Measurements from ENCODE around the gene DECR2. TPM values are rescaled to one million over a fixed set of nuclear protein-coding genes. Genes with fewer than 3 reads are reported as not detected.
A peak's percentile ranks its signal among the peaks of the same experiment; 100 is the strongest.

Gene DECR2
- total and polyA plus RNA-seq, 10 of the 15 experiments (the other 5 are each of a cell fraction or from before 2014, with no cell fraction given): 0.53 to 20.3 (median 6.0) TPM

DNA sequence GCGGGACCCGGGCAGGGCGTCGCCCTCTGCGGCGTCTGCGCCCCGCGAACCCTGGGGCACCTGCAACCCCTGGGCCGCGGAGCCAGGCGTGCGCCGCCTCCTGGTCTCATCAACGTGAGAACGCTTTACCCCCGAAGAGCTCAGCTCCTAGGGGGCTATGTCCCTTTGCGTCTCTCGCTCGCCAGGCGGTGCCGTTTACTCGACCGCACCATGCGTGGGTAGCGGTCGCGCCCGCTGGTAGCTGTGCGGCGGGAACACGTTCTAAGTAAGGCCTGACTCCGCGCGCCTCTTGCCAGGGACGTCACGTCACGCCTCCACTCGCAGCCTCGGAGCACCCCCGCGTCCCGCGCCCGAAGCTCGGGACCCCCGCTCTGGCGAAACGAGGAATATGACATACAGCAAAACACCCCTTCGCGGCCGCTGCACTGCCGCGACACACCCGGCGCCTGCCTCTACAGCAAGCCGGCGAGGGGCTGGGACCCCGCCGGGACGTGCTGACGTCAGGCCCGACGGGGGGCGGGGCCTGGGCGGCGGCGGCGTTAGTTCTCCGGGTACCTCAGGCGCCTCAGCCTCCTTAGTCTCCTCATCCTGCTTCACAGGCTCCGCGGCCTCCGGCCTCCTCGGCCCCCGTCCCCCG lies 23.5 kb downstream of the DECR2 start, which contains the start of gene RAB11FIP3 (continued):
- TF ChIP-seq, protein P1, sequence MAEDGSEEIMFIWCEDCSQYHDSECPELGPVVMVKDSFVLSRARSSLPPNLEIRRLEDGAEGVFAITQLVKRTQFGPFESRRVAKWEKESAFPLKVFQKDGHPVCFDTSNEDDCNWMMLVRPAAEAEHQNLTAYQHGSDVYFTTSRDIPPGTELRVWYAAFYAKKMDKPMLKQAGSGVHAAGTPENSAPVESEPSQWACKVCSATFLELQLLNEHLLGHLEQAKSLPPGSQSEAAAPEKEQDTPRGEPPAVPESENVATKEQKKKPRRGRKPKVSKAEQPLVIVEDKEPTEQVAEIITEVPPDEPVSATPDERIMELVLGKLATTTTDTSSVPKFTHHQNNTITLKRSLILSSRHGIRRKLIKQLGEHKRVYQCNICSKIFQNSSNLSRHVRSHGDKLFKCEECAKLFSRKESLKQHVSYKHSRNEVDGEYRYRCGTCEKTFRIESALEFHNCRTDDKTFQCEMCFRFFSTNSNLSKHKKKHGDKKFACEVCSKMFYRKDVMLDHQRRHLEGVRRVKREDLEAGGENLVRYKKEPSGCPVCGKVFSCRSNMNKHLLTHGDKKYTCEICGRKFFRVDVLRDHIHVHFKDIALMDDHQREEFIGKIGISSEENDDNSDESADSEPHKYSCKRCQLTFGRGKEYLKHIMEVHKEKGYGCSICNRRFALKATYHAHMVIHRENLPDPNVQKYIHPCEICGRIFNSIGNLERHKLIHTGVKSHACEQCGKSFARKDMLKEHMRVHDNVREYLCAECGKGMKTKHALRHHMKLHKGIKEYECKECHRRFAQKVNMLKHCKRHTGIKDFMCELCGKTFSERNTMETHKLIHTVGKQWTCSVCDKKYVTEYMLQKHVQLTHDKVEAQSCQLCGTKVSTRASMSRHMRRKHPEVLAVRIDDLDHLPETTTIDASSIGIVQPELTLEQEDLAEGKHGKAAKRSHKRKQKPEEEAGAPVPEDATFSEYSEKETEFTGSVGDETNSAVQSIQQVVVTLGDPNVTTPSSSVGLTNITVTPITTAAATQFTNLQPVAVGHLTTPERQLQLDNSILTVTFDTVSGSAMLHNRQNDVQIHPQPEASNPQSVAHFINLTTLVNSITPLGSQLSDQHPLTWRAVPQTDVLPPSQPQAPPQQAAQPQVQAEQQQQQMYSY (CRISPR knock-in tag; IDR thresholded peaks at IDR 0.05): no peak
- no peak for TF ChIP-seq KDM1A (IDR thresholded peaks at IDR 0.05; ENCODE audit: borderline replicate concordance)
- TF ChIP-seq, protein P2, sequence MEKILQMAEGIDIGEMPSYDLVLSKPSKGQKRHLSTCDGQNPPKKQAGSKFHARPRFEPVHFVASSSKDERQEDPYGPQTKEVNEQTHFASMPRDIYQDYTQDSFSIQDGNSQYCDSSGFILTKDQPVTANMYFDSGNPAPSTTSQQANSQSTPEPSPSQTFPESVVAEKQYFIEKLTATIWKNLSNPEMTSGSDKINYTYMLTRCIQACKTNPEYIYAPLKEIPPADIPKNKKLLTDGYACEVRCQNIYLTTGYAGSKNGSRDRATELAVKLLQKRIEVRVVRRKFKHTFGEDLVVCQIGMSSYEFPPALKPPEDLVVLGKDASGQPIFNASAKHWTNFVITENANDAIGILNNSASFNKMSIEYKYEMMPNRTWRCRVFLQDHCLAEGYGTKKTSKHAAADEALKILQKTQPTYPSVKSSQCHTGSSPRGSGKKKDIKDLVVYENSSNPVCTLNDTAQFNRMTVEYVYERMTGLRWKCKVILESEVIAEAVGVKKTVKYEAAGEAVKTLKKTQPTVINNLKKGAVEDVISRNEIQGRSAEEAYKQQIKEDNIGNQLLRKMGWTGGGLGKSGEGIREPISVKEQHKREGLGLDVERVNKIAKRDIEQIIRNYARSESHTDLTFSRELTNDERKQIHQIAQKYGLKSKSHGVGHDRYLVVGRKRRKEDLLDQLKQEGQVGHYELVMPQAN (conservative IDR thresholded peaks at IDR 0.05): peak; percentile 56; the same call in 1 of the 2 replicates
- TF ChIP-seq, protein P3, sequence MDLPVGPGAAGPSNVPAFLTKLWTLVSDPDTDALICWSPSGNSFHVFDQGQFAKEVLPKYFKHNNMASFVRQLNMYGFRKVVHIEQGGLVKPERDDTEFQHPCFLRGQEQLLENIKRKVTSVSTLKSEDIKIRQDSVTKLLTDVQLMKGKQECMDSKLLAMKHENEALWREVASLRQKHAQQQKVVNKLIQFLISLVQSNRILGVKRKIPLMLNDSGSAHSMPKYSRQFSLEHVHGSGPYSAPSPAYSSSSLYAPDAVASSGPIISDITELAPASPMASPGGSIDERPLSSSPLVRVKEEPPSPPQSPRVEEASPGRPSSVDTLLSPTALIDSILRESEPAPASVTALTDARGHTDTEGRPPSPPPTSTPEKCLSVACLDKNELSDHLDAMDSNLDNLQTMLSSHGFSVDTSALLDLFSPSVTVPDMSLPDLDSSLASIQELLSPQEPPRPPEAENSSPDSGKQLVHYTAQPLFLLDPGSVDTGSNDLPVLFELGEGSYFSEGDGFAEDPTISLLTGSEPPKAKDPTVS (IDR thresholded peaks at IDR 0.05; ENCODE audit: low read depth, low read length): no peak
- peak; percentile 82 for TF ChIP-seq POLR2A (IDR thresholded peaks at IDR 0.05; ENCODE audit: low read depth, low read length)
- TF ChIP-seq ZNF207 (IDR thresholded peaks at IDR 0.05; ENCODE audit: borderline replicate concordance): peak; percentile 87; the same call in 1 of the 2 replicates
- TF ChIP-seq IKZF1 (conservative IDR thresholded peaks at IDR 0.05): peak; percentile 62
- no peak for TF ChIP-seq ZNF622 (IDR thresholded peaks at IDR 0.05)
- TF ChIP-seq, protein P4, sequence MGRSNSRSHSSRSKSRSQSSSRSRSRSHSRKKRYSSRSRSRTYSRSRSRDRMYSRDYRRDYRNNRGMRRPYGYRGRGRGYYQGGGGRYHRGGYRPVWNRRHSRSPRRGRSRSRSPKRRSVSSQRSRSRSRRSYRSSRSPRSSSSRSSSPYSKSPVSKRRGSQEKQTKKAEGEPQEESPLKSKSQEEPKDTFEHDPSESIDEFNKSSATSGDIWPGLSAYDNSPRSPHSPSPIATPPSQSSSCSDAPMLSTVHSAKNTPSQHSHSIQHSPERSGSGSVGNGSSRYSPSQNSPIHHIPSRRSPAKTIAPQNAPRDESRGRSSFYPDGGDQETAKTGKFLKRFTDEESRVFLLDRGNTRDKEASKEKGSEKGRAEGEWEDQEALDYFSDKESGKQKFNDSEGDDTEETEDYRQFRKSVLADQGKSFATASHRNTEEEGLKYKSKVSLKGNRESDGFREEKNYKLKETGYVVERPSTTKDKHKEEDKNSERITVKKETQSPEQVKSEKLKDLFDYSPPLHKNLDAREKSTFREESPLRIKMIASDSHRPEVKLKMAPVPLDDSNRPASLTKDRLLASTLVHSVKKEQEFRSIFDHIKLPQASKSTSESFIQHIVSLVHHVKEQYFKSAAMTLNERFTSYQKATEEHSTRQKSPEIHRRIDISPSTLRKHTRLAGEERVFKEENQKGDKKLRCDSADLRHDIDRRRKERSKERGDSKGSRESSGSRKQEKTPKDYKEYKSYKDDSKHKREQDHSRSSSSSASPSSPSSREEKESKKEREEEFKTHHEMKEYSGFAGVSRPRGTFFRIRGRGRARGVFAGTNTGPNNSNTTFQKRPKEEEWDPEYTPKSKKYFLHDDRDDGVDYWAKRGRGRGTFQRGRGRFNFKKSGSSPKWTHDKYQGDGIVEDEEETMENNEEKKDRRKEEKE (IDR thresholded peaks at IDR 0.05): no peak
- no peak for TF ChIP-seq WRNIP1 (IDR thresholded peaks at IDR 0.05; ENCODE audit: borderline replicate concordance, low read depth, low read length)
- TF ChIP-seq LARP7 (IDR thresholded peaks at IDR 0.05): peak; percentile 82
- TF ChIP-seq TAF1 (IDR thresholded peaks at IDR 0.05; ENCODE audit: borderline replicate concordance, low read depth, low read length): peak; percentile 67; the same call in 1 of the 2 replicates
- TF ChIP-seq BHLHE40 (IDR thresholded peaks at IDR 0.05; ENCODE audit: borderline replicate concordance in 1 of 2, low read depth in 2 of 2, low read length in 1 of 2): peak; percentile 9 to 53; a peak in 3 of 4 replicates
- TF ChIP-seq, protein P5, sequence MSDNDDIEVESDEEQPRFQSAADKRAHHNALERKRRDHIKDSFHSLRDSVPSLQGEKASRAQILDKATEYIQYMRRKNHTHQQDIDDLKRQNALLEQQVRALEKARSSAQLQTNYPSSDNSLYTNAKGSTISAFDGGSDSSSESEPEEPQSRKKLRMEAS (IDR thresholded peaks at IDR 0.05; ENCODE audit: low read depth, low read length): 0 out of 2 replicates have a peak, but pooled peaks have one; percentile 44
- TF ChIP-seq, protein P6, sequence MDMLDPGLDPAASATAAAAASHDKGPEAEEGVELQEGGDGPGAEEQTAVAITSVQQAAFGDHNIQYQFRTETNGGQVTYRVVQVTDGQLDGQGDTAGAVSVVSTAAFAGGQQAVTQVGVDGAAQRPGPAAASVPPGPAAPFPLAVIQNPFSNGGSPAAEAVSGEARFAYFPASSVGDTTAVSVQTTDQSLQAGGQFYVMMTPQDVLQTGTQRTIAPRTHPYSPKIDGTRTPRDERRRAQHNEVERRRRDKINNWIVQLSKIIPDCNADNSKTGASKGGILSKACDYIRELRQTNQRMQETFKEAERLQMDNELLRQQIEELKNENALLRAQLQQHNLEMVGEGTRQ (IDR thresholded peaks at IDR 0.05; ENCODE audit: borderline replicate concordance, low read depth, low read length): no peak
- TF ChIP-seq, protein P7, sequence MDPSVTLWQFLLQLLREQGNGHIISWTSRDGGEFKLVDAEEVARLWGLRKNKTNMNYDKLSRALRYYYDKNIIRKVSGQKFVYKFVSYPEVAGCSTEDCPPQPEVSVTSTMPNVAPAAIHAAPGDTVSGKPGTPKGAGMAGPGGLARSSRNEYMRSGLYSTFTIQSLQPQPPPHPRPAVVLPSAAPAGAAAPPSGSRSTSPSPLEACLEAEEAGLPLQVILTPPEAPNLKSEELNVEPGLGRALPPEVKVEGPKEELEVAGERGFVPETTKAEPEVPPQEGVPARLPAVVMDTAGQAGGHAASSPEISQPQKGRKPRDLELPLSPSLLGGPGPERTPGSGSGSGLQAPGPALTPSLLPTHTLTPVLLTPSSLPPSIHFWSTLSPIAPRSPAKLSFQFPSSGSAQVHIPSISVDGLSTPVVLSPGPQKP (IDR thresholded peaks at IDR 0.05; ENCODE audit: low read depth, low read length): no peak
- TF ChIP-seq DPF2 (IDR thresholded peaks at IDR 0.05): peak; percentile 67

Measured in GM12878 (cell line).